CD14-positive monocyte (primary cell): Measurements from ENCODE around the gene EFNA1. TPM values are rescaled to one million over a fixed set of nuclear protein-coding genes. Genes with fewer than 3 reads are reported as not detected.

Source experiments
- DNase-seq, 3 donors: peaks; one replicate each; pipeline ENCODE4 v3.0.0-alpha.2; 2011 to 2022
- H2AFZ ChIP-seq: 2 replicates; pipeline ENCODE4 v1.6.0; 2012; ENCODE audit warnings: mild to moderate bottlenecking, low read depth, low read length, inconsistent platforms; ENCODE audit not compliant: insufficient read depth, poor library complexity, severe bottlenecking
- H3K27ac ChIP-seq, 2 donors: 1 replicate in 1 of 2; 2 replicates in 1 of 2; pipeline ENCODE4 v1.5.1; 2012 to 2013; ENCODE audit warnings: low read length in 2 of 2, control low read depth in 1 of 2, inconsistent platforms in 1 of 2, low read depth in 1 of 2, mild to moderate bottlenecking in 1 of 2
- H3K27me3 ChIP-seq, 2 donors: one replicate each; pipeline versions ENCODE4 v1.6.0 to v1.6.1; 2011 to 2013; ENCODE audit warnings: low read length in 2 of 2; ENCODE audit not compliant: control insufficient read depth in 2 of 2, insufficient read depth in 2 of 2
- H3K36me3 ChIP-seq, 2 donors: replicated peaks in 1 of 2; 1 replicate in 1 of 2; 2 replicates in 1 of 2; pipeline versions ENCODE4 v1.5.1 to v1.6.1; 2012 to 2013; ENCODE audit warnings: low read length in 2 of 2, control low read depth in 1 of 2, inconsistent platforms in 1 of 2, mild to moderate bottlenecking in 1 of 2; ENCODE audit not compliant: insufficient read depth in 2 of 2, control insufficient read depth in 1 of 2
- H3K4me1 ChIP-seq, 2 donors: 1 replicate in 1 of 2; 2 replicates in 1 of 2; pipeline versions ENCODE4 v1.5.1 to v1.6.1; 2012 to 2013; ENCODE audit warnings: low read length in 2 of 2, control low read depth in 1 of 2, inconsistent platforms in 1 of 2, mild to moderate bottlenecking in 1 of 2, moderate library complexity in 1 of 2; ENCODE audit not compliant: insufficient read depth in 2 of 2, control insufficient read depth in 1 of 2
- H3K4me2 ChIP-seq: replicated peaks from 2 replicates; pipeline ENCODE3; 2012; ENCODE audit warnings: low read length, moderate library complexity, mild to moderate bottlenecking; ENCODE audit not compliant: poor library complexity, severe bottlenecking; ENCODE audit errors: extremely low read depth
- H3K4me3 ChIP-seq, 3 experiments: fragments of 200-600 bp in 1 of 3; sonication (generic) in 1 of 3; replicated peaks in 1 of 3; 1 replicate in 2 of 3; 2 replicates in 1 of 3; pipeline ENCODE4 v1.5.1; 2011 to 2013; ENCODE audit warnings: low read length in 3 of 3, mild to moderate bottlenecking in 3 of 3, control low read depth in 2 of 3, low read depth in 2 of 3, inconsistent platforms in 1 of 3, moderate library complexity in 1 of 3
- H3K79me2 ChIP-seq: 2 replicates; pipeline ENCODE4 v1.6.0; 2012; ENCODE audit warnings: mild to moderate bottlenecking, control low read depth, inconsistent platforms, low read length, moderate library complexity; ENCODE audit not compliant: insufficient read depth
- H3K9ac ChIP-seq: 2 replicates; pipeline ENCODE4 v1.6.0; 2017; ENCODE audit warnings: low read length, mild to moderate bottlenecking; ENCODE audit not compliant: insufficient read depth, poor library complexity, severe bottlenecking
- H3K9me3 ChIP-seq, 2 donors: replicated peaks in 1 of 2; 1 replicate in 1 of 2; 2 replicates in 1 of 2; pipeline versions ENCODE4 v1.5.1 to v1.6.1; 2012 to 2013; ENCODE audit warnings: low read length in 2 of 2, control low read depth in 1 of 2; ENCODE audit not compliant: control insufficient read depth in 1 of 2, insufficient read depth in 1 of 2
- H4K20me1 ChIP-seq: 2 replicates; pipeline ENCODE4 v1.6.0; 2012; ENCODE audit warnings: mild to moderate bottlenecking, low read length, control low read depth, moderate library complexity; ENCODE audit not compliant: insufficient read depth
- H3K27ac Mint-ChIP-seq, 7 donors: one replicate each; pipeline ENCODE4 v1.8.0; 2020; ENCODE audit warnings: mild to moderate bottlenecking in 7 of 7, mixed read lengths in 7 of 7, moderate library complexity in 6 of 7, inconsistent platforms in 2 of 7
- H3K27me3 Mint-ChIP-seq, 3 donors: one replicate each; pipeline ENCODE4 v1.8.0; 2021 to 2022; ENCODE audit warnings: low read depth in 3 of 3, mild to moderate bottlenecking in 3 of 3, mixed read lengths in 3 of 3, moderate library complexity in 3 of 3, inconsistent platforms in 1 of 3
- H3K36me3 Mint-ChIP-seq, 2 donors: one replicate each; pipeline ENCODE4 v1.8.0; 2020; ENCODE audit warnings: mixed read lengths in 2 of 2, inconsistent platforms in 1 of 2, mild to moderate bottlenecking in 1 of 2
- H3K4me1 Mint-ChIP-seq: one replicate; pipeline ENCODE4 v1.8.0; 2020; ENCODE audit warnings: mild to moderate bottlenecking, mixed read lengths
- H3K4me3 Mint-ChIP-seq, 2 donors: one replicate each; pipeline ENCODE4 v1.8.0; 2020; ENCODE audit warnings: mild to moderate bottlenecking in 2 of 2, mixed read lengths in 2 of 2, moderate library complexity in 1 of 2
- H3K9me3 Mint-ChIP-seq, 7 donors: one replicate each; pipeline ENCODE4 v1.8.0; 2020 to 2022; ENCODE audit warnings: mixed read lengths in 7 of 7, mild to moderate bottlenecking in 6 of 7, moderate library complexity in 6 of 7, inconsistent platforms in 2 of 7
- CTCF ChIP-seq: fragments of 200-600 bp; IDR thresholded peaks from one replicate; pipeline ENCODE4 v1.8.0; 2022; ENCODE audit warnings: antibody characterized with exemption, mild to moderate bottlenecking
- WGBS: methylation state at CpG from one replicate; pipeline ENCODE4 v1.1.5; 2013; ENCODE audit warnings: missing lambda C conversion rate; ENCODE audit not compliant: insufficient coverage; 5-methylcytosine and 5-hydroxymethylcytosine counted together
- intact Hi-C, 2 donors: fragments of 100-400 bp; cut with micrococcal nuclease; formaldehyde crosslinking; loops; one replicate each; pipeline versions ENCODE4 v1.15.0 to v1.15.1; 2023
- polyA plus RNA-seq, 3 donors: library from polyadenylated mRNA; depleted of rRNA in 1 of 3; unstranded in 2 of 3; stranded (reverse) in 1 of 3; fragments of 300-500 nt in 2 of 3; fragments of >200 nt in 1 of 3; fragmentation: Illumina TruSeq in 2 of 3; gene quantifications; 1 replicate in 2 of 3; 2 replicates in 1 of 3; pipeline ENCODE4 v1.2.3, GENCODE V29; 2012 to 2021

Gene EFNA1
- polyA plus RNA-seq, 3 donors = 1.2 TPM; not detected in 2

GRCh38 chr1:155125946-155126555 lies 1.6 kb upstream of the EFNA1 start:
- peaks cover 66 to 85% (median 71%) of the 10 kb centered on the region in 3 donors for H3K27me3 Mint-ChIP-seq
- Histone ChIP-seq H3K27me3 (peaks cover 45 to 65% of the 10 kb centered on the region in 2 donors), H3K4me3 (no peak overlapping the region), H3K9ac (no peak overlapping the region), H4K20me1 (no peaks in the 10 kb centered on the region), H2AFZ (no peak overlapping the region), H3K36me3 (no peaks in the 10 kb centered on the region), H3K4me2 (no peak overlapping the region), H3K9me3 (peaks cover 0 to 17% of the 10 kb centered on the region in 2 donors), H3K27ac (no peak overlapping the region), H3K4me1 (peaks cover 25 to 33% of the 10 kb centered on the region in 2 donors), H3K79me2 (no peaks in the 10 kb centered on the region)
- H3K36me3 Mint-ChIP-seq = peaks cover 5 to 20% of the 10 kb centered on the region in 2 donors
- H3K9me3 Mint-ChIP-seq = peaks cover 0 to 22% (median 11%) of the 10 kb centered on the region in 7 donors
- DNase-seq = no peak
- no peak overlapping the region for H3K27ac Mint-ChIP-seq
- intact Hi-C loops = loop anchor here (5.0 kb wide), 3 partner anchors 34 to 41 kb away; no protein-coding TSS in a partner anchor
- 69% methylated on average over 39 of the region's 53 CpGs for WGBS
- peak overlapping the region in 1 of 2 donors; percentile 89 for H3K4me3 Mint-ChIP-seq
- TF ChIP-seq CTCF = no peak
- H3K4me1 Mint-ChIP-seq = peaks cover 34% of the 10 kb centered on the region

- peaks cover 62 to 87% (median 77%) of the 10 kb centered on the region in 3 donors for H3K27me3 Mint-ChIP-seq
Measured at GRCh38 chr1:155126556-155127104, 1.0 kb upstream of the EFNA1 start.

More at GRCh38 chr1:155126556-155127104, 1.0 kb upstream of the EFNA1 start:
- intact Hi-C loops = loop anchor here (5.0 kb wide), 3 partner anchors 34 to 41 kb away; no protein-coding TSS in a partner anchor
- DNase-seq = peak in 1 of 3 donors; percentile 24
- peak overlapping the region; percentile 76 to 89 for H3K4me3 Mint-ChIP-seq
- H3K27ac ChIP-seq = no peak overlapping the region
- TF ChIP-seq CTCF = no peak
- no peaks in the 10 kb centered on the region for H3K79me2 ChIP-seq
- H4K20me1 ChIP-seq = no peaks in the 10 kb centered on the region
- WGBS = 14% methylated on average over 32 of the region's 32 CpGs
- peaks cover 5 to 20% of the 10 kb centered on the region in 2 donors for H3K36me3 Mint-ChIP-seq
- H2AFZ ChIP-seq = peak overlapping the region; percentile 72
- peaks cover 0 to 17% of the 10 kb centered on the region in 2 donors for H3K9me3 ChIP-seq
- peaks cover 0 to 22% (median 11%) of the 10 kb centered on the region in 7 donors for H3K9me3 Mint-ChIP-seq
- no peaks in the 10 kb centered on the region for H3K36me3 ChIP-seq
- H3K27ac Mint-ChIP-seq = no peak overlapping the region
- H3K4me1 Mint-ChIP-seq = peaks cover 34% of the 10 kb centered on the region
- H3K9ac ChIP-seq = no peak overlapping the region
- H3K4me1 ChIP-seq = peaks cover 25 to 33% of the 10 kb centered on the region in 2 donors
- peaks cover 45 to 69% of the 10 kb centered on the region in 2 donors for H3K27me3 ChIP-seq
- H3K4me2 ChIP-seq = peak overlapping the region; percentile 78
- peak overlapping the region in 1 of 3 experiments; percentile 70 for H3K4me3 ChIP-seq
